Lower lobe of right lung (tissue), 2 donors: ENCODE results near the gene SLC25A20. TPM values are rescaled to one million over a fixed set of nuclear protein-coding genes. Genes with fewer than 3 reads are reported as not detected.
A peak's percentile ranks its signal among the peaks of the same experiment; 100 is the strongest.

Source experiments
- ATAC-seq, 2 donors: fragments of 200-7000 bp; cut with Tn5 transposase; one replicate each; pipeline ENCODE4 v1.9.1; 2020 to 2022; ENCODE audit warnings: mild to moderate bottlenecking in 2 of 2, moderate library complexity in 2 of 2
- DNase-seq: peaks from one replicate; pipeline ENCODE4 v3.0.0-alpha.2; 2020
- H3K27ac ChIP-seq: fragments of 200-600 bp; one replicate; pipeline ENCODE4 v1.8.0; 2022
- H3K27me3 ChIP-seq: fragments of 200-600 bp; one replicate; pipeline ENCODE4 v1.8.0; 2022; ENCODE audit warnings: low read depth
- H3K36me3 ChIP-seq: fragments of 200-600 bp; one replicate; pipeline ENCODE4 v1.8.0; 2022; ENCODE audit warnings: mild to moderate bottlenecking
- H3K4me1 ChIP-seq: fragments of 200-600 bp; one replicate; pipeline ENCODE4 v1.8.0; 2022
- H3K4me3 ChIP-seq: fragments of 200-600 bp; one replicate; pipeline ENCODE4 v1.8.0; 2022; ENCODE audit warnings: mild to moderate bottlenecking
- H3K9me3 ChIP-seq: fragments of 200-600 bp; one replicate; pipeline ENCODE4 v1.8.0; 2022
- intact Hi-C: fragments of 100-400 bp; cut with DNase I; formaldehyde crosslinking; loops from one replicate; pipeline ENCODE4 v1.11.0; 2022
- total RNA-seq: library from RNA; stranded (reverse); fragmentation: NEBNext Ultra II Directional; extraction: Animal tissue kit (Norgen Biotek cat#: 25700); gene quantifications from one replicate; pipeline ENCODE4 v1.2.1, GENCODE V29; 2021
- TF ChIP-seq, protein P1 (sequence below): fragments of 200-600 bp; IDR thresholded peaks from one replicate; pipeline ENCODE4 v1.8.0; 2022; ENCODE audit warnings: antibody characterized with exemption, mild to moderate bottlenecking
- donor health status: DM: no; HTN: yes; CAD: no; lungs with severe emphysema.

SLC25A20 gene
- total RNA-seq, 1 donor from 2014 or later: 29.0 TPM

DNA sequence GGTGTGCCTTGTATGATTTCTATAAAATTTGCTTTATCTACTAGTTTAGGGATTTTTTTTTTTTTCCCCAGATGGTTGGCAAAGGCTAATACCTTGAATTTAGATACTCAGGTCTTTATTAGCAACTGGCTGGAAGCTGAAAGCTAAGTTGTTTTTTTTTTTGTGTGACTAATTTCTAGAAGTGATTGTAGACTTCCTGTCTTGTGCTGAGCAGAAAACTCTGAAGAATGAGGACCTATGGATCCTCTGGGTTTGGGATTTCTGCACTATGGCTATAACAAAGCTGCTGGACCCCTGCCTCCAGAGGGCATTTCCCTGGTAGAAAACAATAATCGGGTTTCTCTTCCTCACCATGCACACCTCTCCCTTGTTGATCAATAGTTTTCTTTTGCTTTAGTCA, 30.0 kb upstream of the SLC25A20 start:
- intact Hi-C loops: no loop called here
- H3K4me1 ChIP-seq: peaks cover 52% of the 10 kb centered on the region
- DNase-seq (no peak), ATAC-seq (no peak)
- TF ChIP-seq, protein P1, sequence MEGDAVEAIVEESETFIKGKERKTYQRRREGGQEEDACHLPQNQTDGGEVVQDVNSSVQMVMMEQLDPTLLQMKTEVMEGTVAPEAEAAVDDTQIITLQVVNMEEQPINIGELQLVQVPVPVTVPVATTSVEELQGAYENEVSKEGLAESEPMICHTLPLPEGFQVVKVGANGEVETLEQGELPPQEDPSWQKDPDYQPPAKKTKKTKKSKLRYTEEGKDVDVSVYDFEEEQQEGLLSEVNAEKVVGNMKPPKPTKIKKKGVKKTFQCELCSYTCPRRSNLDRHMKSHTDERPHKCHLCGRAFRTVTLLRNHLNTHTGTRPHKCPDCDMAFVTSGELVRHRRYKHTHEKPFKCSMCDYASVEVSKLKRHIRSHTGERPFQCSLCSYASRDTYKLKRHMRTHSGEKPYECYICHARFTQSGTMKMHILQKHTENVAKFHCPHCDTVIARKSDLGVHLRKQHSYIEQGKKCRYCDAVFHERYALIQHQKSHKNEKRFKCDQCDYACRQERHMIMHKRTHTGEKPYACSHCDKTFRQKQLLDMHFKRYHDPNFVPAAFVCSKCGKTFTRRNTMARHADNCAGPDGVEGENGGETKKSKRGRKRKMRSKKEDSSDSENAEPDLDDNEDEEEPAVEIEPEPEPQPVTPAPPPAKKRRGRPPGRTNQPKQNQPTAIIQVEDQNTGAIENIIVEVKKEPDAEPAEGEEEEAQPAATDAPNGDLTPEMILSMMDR: no peak
- no peaks in the 10 kb centered on the region for H3K27me3 ChIP-seq
- no peak overlapping the region for H3K27ac ChIP-seq
- no peaks in the 10 kb centered on the region for H3K9me3 ChIP-seq
- no peak overlapping the region for H3K4me3 ChIP-seq
- H3K36me3 ChIP-seq: peaks cover 77% of the 10 kb centered on the region

DNA sequence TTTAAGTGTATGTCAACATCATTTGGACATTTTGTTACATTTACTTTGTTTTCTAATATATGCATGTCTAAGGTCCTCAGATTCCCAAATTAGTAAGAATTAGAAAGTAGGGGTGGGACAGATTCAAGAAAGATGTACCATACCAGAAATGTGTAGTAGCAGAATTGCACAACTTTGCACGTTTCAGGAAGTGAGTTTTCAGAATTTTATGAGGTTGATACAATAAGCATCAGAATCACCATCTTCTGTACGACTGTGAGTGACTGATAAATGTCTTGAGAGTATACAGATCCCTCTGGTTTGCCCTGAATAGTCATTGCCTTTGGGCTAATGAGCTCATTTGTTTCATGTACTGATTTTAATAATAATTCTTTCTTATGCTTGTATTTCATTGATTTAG, 29.2 kb upstream of the SLC25A20 start:
- Histone ChIP-seq H3K36me3 (peaks cover 81% of the 10 kb centered on the region), H3K27me3 (no peaks in the 10 kb centered on the region), H3K27ac (no peak overlapping the region), H3K9me3 (no peaks in the 10 kb centered on the region), H3K4me1 (peaks cover 52% of the 10 kb centered on the region), H3K4me3 (no peak overlapping the region)
- intact Hi-C loops: no loop called here
- TF ChIP-seq, protein P1: no peak
- ATAC-seq (no peak), DNase-seq (no peak)

DNA sequence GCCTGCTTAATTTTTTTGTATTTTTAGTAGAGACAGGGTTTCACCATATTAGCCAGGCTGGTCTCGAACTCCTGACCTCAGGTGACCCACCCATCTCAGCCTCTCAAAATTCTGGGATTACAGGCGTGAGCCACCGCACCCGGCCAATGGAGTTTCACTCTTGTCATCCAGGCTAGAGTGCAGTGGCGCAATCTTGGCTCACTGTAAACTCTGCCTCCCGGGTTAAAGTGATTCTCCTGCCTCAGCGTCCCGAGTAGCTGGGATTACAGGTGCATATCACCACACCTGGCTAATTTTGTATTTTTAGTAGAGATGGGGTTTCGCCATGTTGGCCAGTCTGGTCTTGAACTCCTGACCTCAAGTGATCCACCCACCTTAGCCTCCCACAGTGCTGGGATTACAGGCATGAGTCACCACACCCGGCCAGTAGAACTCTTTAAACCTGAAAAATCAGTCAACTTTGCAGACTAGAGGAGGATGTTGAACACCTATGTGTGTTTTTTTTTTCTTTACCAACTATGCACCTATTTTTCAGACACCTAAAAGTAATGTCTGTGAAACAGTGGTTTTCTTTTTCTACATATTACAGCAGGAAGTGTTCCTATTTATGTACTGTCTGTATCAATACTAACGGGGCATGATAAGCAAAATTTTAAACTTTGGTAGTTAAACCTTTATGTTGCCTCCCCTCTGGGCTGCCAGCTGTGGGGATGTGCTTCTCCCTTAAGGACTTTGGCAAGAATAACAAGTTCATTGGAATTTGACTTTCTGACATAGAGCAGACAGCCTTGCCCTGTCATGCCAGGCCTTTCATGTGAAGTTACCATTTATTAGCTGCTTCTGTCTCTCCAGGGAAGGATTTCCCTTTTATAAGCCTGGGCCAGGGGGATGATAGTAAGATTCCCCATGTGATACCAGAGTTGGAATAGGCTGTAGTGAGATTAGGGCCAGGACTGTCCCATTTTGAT, 28.0 kb upstream of the SLC25A20 start:
- no peak overlapping the region for H3K4me3 ChIP-seq
- ATAC-seq: no peak
- no peak for DNase-seq
- H3K27ac ChIP-seq: no peak overlapping the region
- TF ChIP-seq, protein P1: no peak
- H3K27me3 ChIP-seq: no peaks in the 10 kb centered on the region
- H3K9me3 ChIP-seq: no peaks in the 10 kb centered on the region
- intact Hi-C loops: no loop called here
- peaks cover 46% of the 10 kb centered on the region for H3K4me1 ChIP-seq
- H3K36me3 ChIP-seq: peaks cover 93% of the 10 kb centered on the region

DNA sequence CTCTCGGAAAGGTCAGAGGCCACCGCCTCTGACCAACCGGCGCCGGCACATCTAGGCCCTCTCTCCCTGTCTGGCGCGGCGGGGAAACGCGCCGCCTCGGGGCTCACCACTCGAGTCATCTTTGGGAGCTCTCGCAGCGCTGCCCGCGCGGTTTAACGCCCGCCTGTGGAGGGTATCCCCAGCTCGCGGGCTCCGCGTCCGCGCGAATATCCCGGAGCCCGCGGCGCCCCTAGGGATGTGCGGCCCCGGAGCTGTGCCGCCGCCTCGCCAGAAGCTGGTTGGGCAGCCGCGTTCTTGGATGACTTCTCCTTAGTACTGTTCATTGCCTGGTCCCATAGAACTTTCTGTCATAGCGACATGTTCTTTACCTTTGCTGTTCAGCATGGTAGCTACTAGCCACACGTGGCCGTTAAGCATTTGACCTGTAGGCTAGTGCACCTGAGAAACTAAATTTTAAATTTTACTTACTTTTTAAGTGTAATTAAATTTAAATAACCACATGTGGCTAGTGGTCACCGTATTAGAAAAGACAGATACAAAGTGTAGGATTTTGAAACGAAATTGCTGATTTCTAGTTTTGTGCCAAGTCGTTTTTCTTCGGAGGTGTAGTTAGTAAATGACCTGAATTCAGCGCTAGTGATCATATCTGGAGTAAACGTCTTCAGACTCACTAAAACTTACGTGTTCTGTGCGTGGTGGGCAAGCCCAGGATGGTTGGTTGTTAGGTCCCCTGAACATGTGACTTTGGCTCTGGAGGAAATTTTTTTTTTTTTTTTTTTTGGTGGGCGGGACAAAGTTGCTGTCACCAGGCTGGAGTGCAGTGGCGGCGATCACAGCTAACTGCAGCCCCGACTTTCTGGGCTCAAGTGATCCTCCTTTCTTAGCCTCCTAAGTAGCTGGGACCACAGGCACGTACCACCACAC, 20.8 kb upstream of the SLC25A20 start:
- peak overlapping the region; percentile 99 for H3K27ac ChIP-seq
- H3K9me3 ChIP-seq: no peaks in the 10 kb centered on the region
- TF ChIP-seq, protein P1: peak; percentile 5
- peaks cover 31% of the 10 kb centered on the region for H3K36me3 ChIP-seq
- no peaks in the 10 kb centered on the region for H3K27me3 ChIP-seq
- intact Hi-C loops: no loop called here
- DNase-seq (no peak), ATAC-seq (peak; percentile 64 to 72)
- H3K4me1 ChIP-seq: peaks cover 26% of the 10 kb centered on the region
- peak overlapping the region; percentile 96 for H3K4me3 ChIP-seq

DNA sequence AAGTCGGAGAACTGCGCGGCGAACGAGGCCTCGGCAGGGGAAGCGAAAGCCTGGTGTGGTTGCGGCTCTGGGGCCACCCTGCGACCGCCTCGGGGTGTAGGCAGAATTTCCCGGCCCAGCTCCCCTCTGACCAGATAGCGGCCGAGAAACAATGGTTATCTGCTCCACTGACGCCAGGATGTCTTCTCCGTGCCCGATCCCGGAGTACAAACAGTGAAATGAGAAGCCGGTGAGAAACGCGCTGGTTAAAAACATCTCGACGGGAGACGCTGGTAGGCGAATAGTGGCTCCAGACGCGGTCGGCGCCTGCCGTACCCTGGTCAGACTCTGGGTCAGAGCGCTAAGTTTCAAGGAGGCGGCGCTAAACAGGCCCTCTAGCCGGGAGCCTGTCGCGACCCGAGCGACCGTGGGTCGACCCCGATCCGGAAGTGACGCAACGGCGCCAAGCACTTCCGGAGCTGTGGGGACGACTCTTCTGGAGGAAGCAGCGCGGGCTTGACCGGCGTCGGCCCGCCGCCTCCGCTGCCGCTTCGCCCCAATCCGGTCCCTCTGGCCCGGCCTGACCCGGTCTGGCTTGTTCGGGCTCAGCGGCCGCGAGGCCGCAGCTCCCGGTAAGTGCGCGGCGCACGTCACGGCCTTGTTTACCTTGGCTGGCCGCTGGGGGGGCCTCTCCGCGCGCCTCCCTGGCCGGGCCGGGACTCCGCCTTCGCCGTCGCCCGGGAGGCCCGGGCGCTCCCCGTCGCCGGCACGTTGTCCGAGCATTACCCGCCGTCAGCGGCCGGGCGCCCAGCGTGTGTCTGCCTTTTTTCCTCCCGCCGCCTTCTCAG, 19.9 kb upstream of the SLC25A20 start, which contains the start of gene ARIH2:
TSS of gene ARIH2 (plus strand) at position 455 of the 827 bp plus-strand sequence. CDS start 8,717 bp downstream, outside the sequence.
- intact Hi-C loops: no loop called here
- Histone ChIP-seq H3K36me3 (peaks cover 22% of the 10 kb centered on the region), H3K27me3 (no peaks in the 10 kb centered on the region), H3K9me3 (no peaks in the 10 kb centered on the region), H3K4me1 (peaks cover 26% of the 10 kb centered on the region), H3K4me3 (peak within 1 kb of the TSS; percentile 96), H3K27ac (peak within 1 kb of the TSS; percentile 99)
- peak; percentile 95 for DNase-seq
- ATAC-seq: peak; percentile 97 to 98
- TF ChIP-seq, protein P1: peak; percentile 21
